CD4-positive, alpha-beta T cell treated with Interleukin-17A for 1 hour (primary cell): ENCODE results near the gene THRA.
"Not testable (repeated sequence)": the region's sequence is repeated elsewhere in the genome, so short reads cannot be mapped to it uniquely, and the experiment has no call there.

Source experiments
- DNase-seq: peaks from one replicate; pipeline ENCODE4 v3.0.0-alpha.2; 2020

The THRA gene

GRCh38 chr17:40113907-40114245 is 51.1 kb downstream of the THRA start:
- DNase-seq: no peak

GRCh38 chr17:40115101-40115436 is 52.3 kb downstream of the THRA start:
- no peak for DNase-seq

- peak; percentile 89 for DNase-seq
These were observed 58.7 kb downstream of the THRA start, which contains the start of gene MSL1 for GRCh38 chr17:40121181-40122135. Gene MSL1, plus strand, starts transcription at chr17:40121971. Its CDS starts 642 bp downstream, at chr17:40122613.

GRCh38 chr17:40122136-40122998 is 59.6 kb downstream of the THRA start:
- no peak for DNase-seq

- peak; percentile 64 for DNase-seq
These were observed 60.4 kb downstream of the THRA start for GRCh38 chr17:40122999-40123810.

- DNase-seq: no peak
These were observed 61.0 kb downstream of the THRA start for GRCh38 chr17:40123811-40124114.

GRCh38 chr17:40124279-40125141 is 61.7 kb downstream of the THRA start:
- DNase-seq: no peak

GRCh38 chr17:40129498-40129897 is 66.7 kb downstream of the THRA start:
- DNase-seq: no peak

- DNase-seq: no peak
These were observed 67.7 kb downstream of the THRA start for GRCh38 chr17:40130352-40131042.

- no peak for DNase-seq
These were observed 71.4 kb downstream of the THRA start for GRCh38 chr17:40134184-40134583.

- no peak for DNase-seq
These were observed 73.1 kb downstream of the THRA start for GRCh38 chr17:40135817-40136216.

- DNase-seq: no peak
These were observed 76.8 kb downstream of the THRA start for GRCh38 chr17:40139566-40140058.

GRCh38 chr17:40143166-40143565 is 80.4 kb downstream of the THRA start:
- DNase-seq: not testable (repeated sequence)
